GM19238 (cell line): ENCODE results near the gene NR2E1.

ENCODE experiments used
- DNase-seq: peaks from one replicate; pipeline ENCODE4 v3.0.0; 2011; ENCODE audit warnings: low spot score; ENCODE audit not compliant: insufficient read length

NR2E1 gene

GRCh38 chr6:108209738-108210137 is 43.9 kb downstream of the NR2E1 start:
- no peak for DNase-seq

- DNase-seq, result no peak
Measured at GRCh38 chr6:108210556-108210955, 44.7 kb downstream of the NR2E1 start.

GRCh38 chr6:108211671-108212070 is 45.8 kb downstream of the NR2E1 start:
- no peak for DNase-seq

GRCh38 chr6:108222064-108222463 is 56.2 kb downstream of the NR2E1 start:
- DNase-seq, result no peak

GRCh38 chr6:108222504-108222903 is 56.7 kb downstream of the NR2E1 start:
- DNase-seq, result no peak

GRCh38 chr6:108227290-108227689 is 61.5 kb downstream of the NR2E1 start:
- DNase-seq, result no peak

- DNase-seq, result no peak
Measured at GRCh38 chr6:108228416-108228815, 62.6 kb downstream of the NR2E1 start.

- no peak for DNase-seq
Measured at GRCh38 chr6:108235127-108235526, 69.3 kb downstream of the NR2E1 start.

- no peak for DNase-seq
Measured at GRCh38 chr6:108236791-108237190, 71.0 kb downstream of the NR2E1 start.

- DNase-seq, result no peak
Measured at GRCh38 chr6:108238322-108238721, 72.5 kb downstream of the NR2E1 start.
